Heart left ventricle (tissue), 16 donors: ENCODE measurements around the gene DUSP19. TPM values are rescaled to one million over a fixed set of nuclear protein-coding genes. Genes with fewer than 3 reads are reported as not detected.
A peak's percentile ranks its signal among the peaks of the same experiment; 100 is the strongest.

Source experiments
- ATAC-seq, 4 donors: fragments of 200-7000 bp; cut with Tn5 transposase; one replicate each; pipeline ENCODE4 v1.9.1; 2020 to 2022; ENCODE audit warnings: moderate library complexity in 4 of 4, mild to moderate bottlenecking in 3 of 4, moderate number of reproducible peaks in 1 of 4
- DNase-seq, 5 donors: peaks; one replicate each; pipeline ENCODE4 v3.0.0-alpha.2; 2020
- H3K27ac ChIP-seq, 12 donors: fragments of 200-600 bp; sonication (generic) in 4 of 12; one replicate each; pipeline versions ENCODE4 v1.5.0 to v1.8.0; 2016 to 2022; ENCODE audit warnings: mild to moderate bottlenecking in 2 of 12
- H3K27me3 ChIP-seq, 9 donors: fragments of 200-600 bp; sonication (generic) in 2 of 9; one replicate each; pipeline versions ENCODE4 v1.5.1 to v1.8.0; 2016 to 2022; ENCODE audit warnings: mild to moderate bottlenecking in 3 of 9
- H3K36me3 ChIP-seq, 9 donors: fragments of 200-600 bp; sonication (generic) in 2 of 9; one replicate each; pipeline versions ENCODE4 v1.5.0 to v1.8.0; 2018 to 2022; ENCODE audit warnings: mild to moderate bottlenecking in 2 of 9
- H3K4me1 ChIP-seq, 12 donors: fragments of 200-600 bp; sonication (generic) in 4 of 12; one replicate each; pipeline versions ENCODE4 v1.5.0 to v1.8.0; 2016 to 2022; ENCODE audit warnings: mild to moderate bottlenecking in 3 of 12
- H3K4me3 ChIP-seq, 12 donors: fragments of 200-600 bp; sonication (generic) in 4 of 12; one replicate each; pipeline versions ENCODE4 v1.5.0 to v1.8.0; 2017 to 2022; ENCODE audit warnings: mild to moderate bottlenecking in 9 of 12, moderate library complexity in 4 of 12
- H3K9me3 ChIP-seq, 12 donors: fragments of 200-600 bp; sonication (generic) in 4 of 12; one replicate each; pipeline versions ENCODE4 v1.5.0 to v1.8.0; 2016 to 2022; ENCODE audit warnings: mild to moderate bottlenecking in 1 of 12
- CTCF ChIP-seq, 12 donors: fragments of 200-600 bp; sonication (generic) in 4 of 12; IDR thresholded peaks; one replicate each; pipeline versions ENCODE4 v1.5.0 to v1.8.0; 2018 to 2022; ENCODE audit warnings: antibody characterized with exemption in 12 of 12, mild to moderate bottlenecking in 5 of 12
- POLR2A ChIP-seq, 2 donors: fragments of 450-650 bp; IDR thresholded peaks; one replicate each; pipeline ENCODE4 v1.6.1; 2017; ENCODE audit warnings: antibody characterized with exemption in 2 of 2, mild to moderate bottlenecking in 2 of 2, moderate library complexity in 2 of 2
- WGBS, 4 donors: extraction: QIAGEN DNeasy Blood & Tissue Kit in 2 of 4; methylation state at CpG; one replicate each; pipeline versions ENCODE4 v1.1.5 to v1.1.7; 2013 to 2018; 5-methylcytosine and 5-hydroxymethylcytosine counted together
- intact Hi-C, 10 donors: fragments of 100-400 bp; cut with DNase I; formaldehyde crosslinking; loops; one replicate each; pipeline versions ENCODE4 v1.11.1 to v1.14.2; 2022
- polyA plus RNA-seq, 2 donors: library from polyadenylated mRNA; stranded (reverse); fragments of 200-250 nt; gene quantifications; one replicate each; pipeline ENCODE4 v1.2.3, GENCODE V29; 2013
- total RNA-seq, 9 donors: library from RNA; depleted of rRNA in 2 of 9; stranded (reverse); fragments of >200 nt in 2 of 9; fragmentation: NEBNext Ultra II Directional in 3 of 9; extraction: Animal tissue kit (Norgen Biotek cat#: 25700) in 3 of 9; gene quantifications; one replicate each; pipeline versions ENCODE4 v1.1.0 to v1.2.4, GENCODE V29; 2016 to 2023
- donor health status: ischemic (EF 13 %, LVEDD 7.1; RV severe dilation, severe dysfunction).
- donor health status: healthy with polysubstance abuse.
- donor health status: DM: no; HTN: yes; CAD: no.
- donor health status: DM: no; HTN: no; CAD: no.
- donor health status: ischemic (EF 25% LVEDD 6.9; RV normal size, moderate dysfunction).
- donor health status: ischemic (EF 25% LVEDD 5.7; RV mildly dilated, moderate dysfunction).
- donor health status: healthy.
- donor health status: DM: yes; HTN: yes; CAD: no.
- donor health status: ischemic (EF 35%, LVEDD 5.7; RV mildly dilated, moderate dysfunction).
- donor health status: nonischemic (EF 11% LVEDD 7.7; RV severe dilation, severe dysfunction).
- donor health status: DM: yes; HTN: yes; CAD: no.
- donor health status: PGD.
- donor health status: ischemic (EF 29% LVEDD 5.4; RV normal size, mild dysfunction).
- donor health status: nonischemic (EF 23%, LVEDD 6.1; RV moderate dilation, normal function).

Gene DUSP19
- total and polyA plus RNA-seq, 11 donors: 1.5 to 13.4 (median 8.9) TPM

- no peak for TF ChIP-seq CTCF (IDR thresholded peaks at IDR 0.05)
- TF ChIP-seq POLR2A (IDR thresholded peaks at IDR 0.05): no peak
- no peak for DNase-seq
- Histone ChIP-seq H3K9me3 (no peaks in the 10 kb centered on the region), H3K36me3 (no peaks in the 10 kb centered on the region), H3K27me3 (peaks cover 0 to 8% (median 0%) of the 10 kb centered on the region in 9 donors), H3K27ac (no peak overlapping the region), H3K4me3 (no peak overlapping the region), H3K4me1 (no peaks in the 10 kb centered on the region)
- intact Hi-C loops: no loop called here
- ATAC-seq: no peak
- WGBS, 4 donors: 82 to 92% (median 85%) methylated on average over 7 of the region's 7 CpGs
Observed at GRCh38 chr2:183072177-183072576, 6.4 kb upstream of the DUSP19 start.

- Histone ChIP-seq H3K4me3 (peak overlapping the region; percentile 33 to 87 (median 70)), H3K9me3 (no peaks in the 10 kb centered on the region), H3K27ac (peak overlapping the region; percentile 64 to 95 (median 88)), H3K36me3 (no peaks in the 10 kb centered on the region), H3K4me1 (peaks cover 0 to 29% (median 9%) of the 10 kb centered on the region in 12 donors), H3K27me3 (peaks cover 0 to 13% (median 0%) of the 10 kb centered on the region in 9 donors)
- intact Hi-C loops: loop anchor here in 6 of 10 donors (1.0 to 5.0 kb wide), 6 partner anchors 39 to 47 kb away; partner anchors contain the start of genes NCKAP1 (in 5 of the 6) and NUP35 (in 5 of the 6)
- ATAC-seq (peak in 3 of 4 donors; percentile 61 to 76 (median 69)), DNase-seq (peak in 2 of 5 donors; percentile 23 to 58)
- 4 to 5% (median 4%) methylated on average over 8 of the region's 8 CpGs for WGBS, 4 donors
- no peak for TF ChIP-seq POLR2A (IDR thresholded peaks at IDR 0.05)
- no peak for TF ChIP-seq CTCF (IDR thresholded peaks at IDR 0.05)
Observed at GRCh38 chr2:183078163-183078463, 434 bp upstream of the DUSP19 start.

- Histone ChIP-seq H3K4me3 (peak overlapping the region; percentile 33 to 87 (median 70)), H3K4me1 (peaks cover 0 to 29% (median 9%) of the 10 kb centered on the region in 12 donors), H3K9me3 (no peaks in the 10 kb centered on the region), H3K36me3 (no peaks in the 10 kb centered on the region), H3K27ac (peak overlapping the region; percentile 64 to 95 (median 88)), H3K27me3 (peaks cover 0 to 13% (median 0%) of the 10 kb centered on the region in 9 donors)
- DNase-seq (peak in 1 of 5 donors; percentile 46), ATAC-seq (peak; percentile 51 to 73 (median 71))
- intact Hi-C loops: loop anchor here in 6 of 10 donors (2.0 to 5.0 kb wide), 4 partner anchors 40 to 46 kb away; partner anchors contain the start of genes NCKAP1 (in 4 of the 6) and NUP35 (in 4 of the 6)
- no peak for TF ChIP-seq POLR2A (IDR thresholded peaks at IDR 0.05)
- TF ChIP-seq CTCF (IDR thresholded peaks at IDR 0.05): peak in 1 of 12 donors; percentile 7
- WGBS, 4 donors: 11 to 13% (median 12%) methylated on average over 13 of the region's 13 CpGs
Observed at GRCh38 chr2:183079139-183079775, 710 bp downstream of the DUSP19 start.

- peak in 2 of 5 donors; percentile 33 to 42 for DNase-seq
- intact Hi-C loops: loop anchor here in 3 of 10 donors (2.0 to 10.0 kb wide), 3 partner anchors 40 to 317 kb away; partner anchors contain the start of gene NUP35 (in 2 of the 3)
- H3K27ac ChIP-seq: peak overlapping the region in 3 of 12 donors; percentile 1 to 31 (median 4)
- peaks cover 0 to 7% (median 0%) of the 10 kb centered on the region in 9 donors for H3K27me3 ChIP-seq
- peak in 2 of 4 donors; percentile 39 to 77 for ATAC-seq
- no peak overlapping the region for H3K4me3 ChIP-seq
- H3K9me3 ChIP-seq: no peaks in the 10 kb centered on the region
- TF ChIP-seq CTCF (IDR thresholded peaks at IDR 0.05) (no peak), POLR2A (IDR thresholded peaks at IDR 0.05) (no peak)
- peaks cover 0 to 3% (median 0%) of the 10 kb centered on the region in 9 donors for H3K36me3 ChIP-seq
- whole genome bisulfite sequencing, 4 donors: 16 to 25% (median 20%) methylated on average over 1 of the region's 1 CpG
- H3K4me1 ChIP-seq: peaks cover 0 to 29% (median 9%) of the 10 kb centered on the region in 12 donors
Observed at GRCh38 chr2:183081911-183082310, 3.4 kb downstream of the DUSP19 start.
